ENCODE measurements around the gene YPEL4.

GRCh38 chr11:57675176-57675941, 25.6 kb upstream of the YPEL4 start:
- TF ChIP-seq GATA2 (IDR thresholded peaks at IDR 0.05; ENCODE audit: low read depth, low read length) (no peak), GATA3 (IDR thresholded peaks at IDR 0.05; ENCODE audit: low read depth, low read length) (no peak)

Data from SH-SY5Y (cell line).